ENCODE results near the gene XK. TPM values are rescaled to one million over a fixed set of nuclear protein-coding genes. Genes with fewer than 3 reads are reported as not detected.

Gene XK, protein sequence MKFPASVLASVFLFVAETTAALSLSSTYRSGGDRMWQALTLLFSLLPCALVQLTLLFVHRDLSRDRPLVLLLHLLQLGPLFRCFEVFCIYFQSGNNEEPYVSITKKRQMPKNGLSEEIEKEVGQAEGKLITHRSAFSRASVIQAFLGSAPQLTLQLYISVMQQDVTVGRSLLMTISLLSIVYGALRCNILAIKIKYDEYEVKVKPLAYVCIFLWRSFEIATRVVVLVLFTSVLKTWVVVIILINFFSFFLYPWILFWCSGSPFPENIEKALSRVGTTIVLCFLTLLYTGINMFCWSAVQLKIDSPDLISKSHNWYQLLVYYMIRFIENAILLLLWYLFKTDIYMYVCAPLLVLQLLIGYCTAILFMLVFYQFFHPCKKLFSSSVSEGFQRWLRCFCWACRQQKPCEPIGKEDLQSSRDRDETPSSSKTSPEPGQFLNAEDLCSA
- 0.26 and 0.51 TPM in 2 replicates for total RNA-seq

DNA sequence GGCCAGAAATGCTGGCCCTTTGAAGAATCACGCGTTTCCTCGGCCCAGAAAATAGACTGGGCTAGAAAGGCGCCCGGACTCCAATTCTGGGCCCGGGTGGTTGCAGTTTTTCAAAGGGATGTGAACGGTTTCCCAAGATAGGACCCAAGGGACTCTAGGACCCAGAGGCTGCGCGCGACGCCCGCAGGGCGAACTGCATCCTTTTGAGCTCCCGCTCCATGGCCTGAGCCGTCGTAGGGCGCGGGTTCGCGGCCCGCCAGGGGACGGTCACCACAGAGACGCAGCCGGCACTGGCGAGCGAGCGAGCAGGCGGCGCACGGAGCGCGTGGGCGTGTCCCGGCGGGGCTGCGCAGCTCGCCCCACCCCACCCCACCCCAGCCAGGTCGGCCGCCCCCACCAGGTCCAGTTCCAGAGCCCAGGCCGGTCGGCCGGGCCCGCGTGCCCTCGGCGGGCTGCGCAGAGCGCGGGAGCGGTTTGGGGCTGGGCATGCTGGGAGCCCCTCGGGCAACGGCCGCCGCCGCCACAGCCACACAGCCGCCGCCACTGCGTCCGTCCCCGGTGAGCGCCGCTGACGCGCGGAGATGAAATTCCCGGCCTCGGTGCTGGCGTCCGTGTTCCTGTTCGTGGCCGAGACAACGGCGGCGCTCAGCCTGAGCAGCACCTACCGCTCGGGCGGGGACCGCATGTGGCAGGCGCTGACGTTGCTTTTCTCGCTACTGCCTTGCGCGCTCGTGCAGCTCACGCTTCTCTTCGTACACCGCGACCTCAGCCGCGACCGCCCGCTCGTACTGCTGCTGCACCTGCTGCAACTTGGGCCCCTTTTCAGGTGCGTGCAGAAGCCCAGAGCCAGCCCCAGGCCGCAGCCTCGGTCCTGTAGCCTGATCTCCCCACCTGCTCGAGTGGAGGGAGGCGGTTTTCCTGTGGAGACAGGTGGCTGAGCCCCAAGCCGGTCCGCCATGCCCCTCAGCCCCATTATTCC, at the start of gene XK:
TSS of gene XK (plus strand) at position 411 of the 979 bp plus-strand sequence. CDS start at position 582, 171 bp downstream.
- Histone ChIP-seq H3K4me3 (ENCODE audit: low read depth, low read length) (peak within 1 kb of the TSS; percentile 41), H3K27me3 (ENCODE audit: control insufficient read depth, insufficient read depth, low read length) (no peaks in the 10 kb centered on the region), H3K36me3 (ENCODE audit: control insufficient read depth, insufficient read depth, low read length) (no peaks in the 10 kb centered on the region)
- TF ChIP-seq, protein P1, sequence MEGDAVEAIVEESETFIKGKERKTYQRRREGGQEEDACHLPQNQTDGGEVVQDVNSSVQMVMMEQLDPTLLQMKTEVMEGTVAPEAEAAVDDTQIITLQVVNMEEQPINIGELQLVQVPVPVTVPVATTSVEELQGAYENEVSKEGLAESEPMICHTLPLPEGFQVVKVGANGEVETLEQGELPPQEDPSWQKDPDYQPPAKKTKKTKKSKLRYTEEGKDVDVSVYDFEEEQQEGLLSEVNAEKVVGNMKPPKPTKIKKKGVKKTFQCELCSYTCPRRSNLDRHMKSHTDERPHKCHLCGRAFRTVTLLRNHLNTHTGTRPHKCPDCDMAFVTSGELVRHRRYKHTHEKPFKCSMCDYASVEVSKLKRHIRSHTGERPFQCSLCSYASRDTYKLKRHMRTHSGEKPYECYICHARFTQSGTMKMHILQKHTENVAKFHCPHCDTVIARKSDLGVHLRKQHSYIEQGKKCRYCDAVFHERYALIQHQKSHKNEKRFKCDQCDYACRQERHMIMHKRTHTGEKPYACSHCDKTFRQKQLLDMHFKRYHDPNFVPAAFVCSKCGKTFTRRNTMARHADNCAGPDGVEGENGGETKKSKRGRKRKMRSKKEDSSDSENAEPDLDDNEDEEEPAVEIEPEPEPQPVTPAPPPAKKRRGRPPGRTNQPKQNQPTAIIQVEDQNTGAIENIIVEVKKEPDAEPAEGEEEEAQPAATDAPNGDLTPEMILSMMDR (IDR thresholded peaks at IDR 0.05; ENCODE audit: insufficient read depth, low read length, severe bottlenecking) = no peak
- FAIRE-seq (no peak), DNase-seq (ENCODE audit: low read depth) (peak; percentile 8)

DNA sequence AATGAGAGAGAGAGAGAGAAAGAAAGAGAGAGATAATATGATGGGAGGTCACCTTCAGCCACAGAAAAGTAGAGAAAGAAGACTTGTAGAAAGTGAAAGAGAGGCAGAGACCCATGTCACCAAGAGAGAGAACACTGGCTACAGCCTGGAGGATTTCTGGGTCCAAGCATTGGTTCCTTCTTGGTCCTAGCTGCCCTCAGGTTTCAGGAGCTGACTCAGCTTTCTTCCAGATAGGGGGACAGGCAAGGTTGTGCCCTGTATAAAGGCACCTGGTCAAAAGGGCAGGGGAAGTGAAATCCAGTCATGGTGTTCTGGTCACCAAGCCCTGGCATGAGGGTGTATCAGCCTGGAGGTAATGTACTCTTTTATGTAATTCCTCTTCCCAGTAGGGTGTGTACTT, 47.5 kb upstream of the XK start:
- TF ChIP-seq, protein P1 (IDR thresholded peaks at IDR 0.05; ENCODE audit: insufficient read depth, low read length, severe bottlenecking) = no peak

DNA sequence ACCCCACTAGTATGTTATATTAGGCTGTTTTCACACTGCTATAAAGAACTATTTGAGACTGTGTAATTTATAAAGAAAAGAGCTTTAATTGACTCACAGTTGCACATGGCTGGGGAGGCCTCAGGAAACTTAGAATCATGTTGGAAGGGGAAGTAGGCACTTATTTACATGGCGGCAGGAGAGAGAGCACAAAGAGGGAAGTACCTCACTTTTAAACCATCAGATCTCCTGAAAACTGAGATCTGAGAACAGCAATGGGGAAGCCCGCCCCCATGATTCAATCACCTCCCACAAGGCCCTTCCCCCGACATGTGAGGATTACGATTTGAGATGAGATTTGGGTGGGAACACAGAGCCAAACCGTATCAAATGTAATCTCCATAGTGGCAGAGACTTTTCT, 45.4 kb upstream of the XK start:
- TF ChIP-seq, protein P1 (IDR thresholded peaks at IDR 0.05; ENCODE audit: insufficient read depth, low read length, severe bottlenecking) = no peak
- no peak for DNase-seq (ENCODE audit: low read depth)

More for the DNA sequence above, 47.5 kb upstream of the XK start:
- Histone ChIP-seq H3K27me3 (ENCODE audit: control insufficient read depth, insufficient read depth, low read length) (no peaks in the 10 kb centered on the region), H3K36me3 (ENCODE audit: control insufficient read depth, insufficient read depth, low read length) (no peaks in the 10 kb centered on the region), H3K4me3 (ENCODE audit: low read depth, low read length) (no peak overlapping the region)
- no peak for DNase-seq (ENCODE audit: low read depth)
- no peak for FAIRE-seq

DNA sequence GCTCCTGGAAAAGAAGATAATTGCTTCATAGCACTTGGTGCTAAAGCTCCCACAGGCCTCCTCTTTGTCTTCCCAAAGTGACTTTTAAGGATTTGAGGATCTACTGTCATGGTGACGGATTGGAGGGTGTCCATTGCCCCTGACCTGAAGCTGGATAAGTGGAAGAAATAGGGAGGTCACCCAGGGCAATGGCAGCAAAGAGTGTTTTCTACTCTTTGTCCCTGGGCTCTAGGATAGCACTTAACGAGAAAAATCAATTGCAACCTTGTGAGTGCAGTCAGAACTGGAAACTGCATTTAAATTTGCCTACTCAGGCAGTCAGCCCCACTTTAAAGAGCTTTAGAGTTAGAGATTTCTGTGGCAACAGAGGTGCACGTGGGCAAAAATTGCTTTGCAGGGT, 43.7 kb upstream of the XK start:
- Histone ChIP-seq H3K4me3 (ENCODE audit: low read depth, low read length) (no peak overlapping the region), H3K36me3 (ENCODE audit: control insufficient read depth, insufficient read depth, low read length) (no peaks in the 10 kb centered on the region), H3K27me3 (ENCODE audit: control insufficient read depth, insufficient read depth, low read length) (no peaks in the 10 kb centered on the region)
- DNase-seq (ENCODE audit: low read depth) (no peak), FAIRE-seq (no peak)
- TF ChIP-seq, protein P1 (IDR thresholded peaks at IDR 0.05; ENCODE audit: insufficient read depth, low read length, severe bottlenecking) = no peak

More for the DNA sequence above, 45.4 kb upstream of the XK start:
- no peaks in the 10 kb centered on the region for H3K27me3 ChIP-seq (ENCODE audit: control insufficient read depth, insufficient read depth, low read length)
- H3K36me3 ChIP-seq (ENCODE audit: control insufficient read depth, insufficient read depth, low read length) = no peaks in the 10 kb centered on the region
- FAIRE-seq = no peak
- H3K4me3 ChIP-seq (ENCODE audit: low read depth, low read length) = no peak overlapping the region

DNA sequence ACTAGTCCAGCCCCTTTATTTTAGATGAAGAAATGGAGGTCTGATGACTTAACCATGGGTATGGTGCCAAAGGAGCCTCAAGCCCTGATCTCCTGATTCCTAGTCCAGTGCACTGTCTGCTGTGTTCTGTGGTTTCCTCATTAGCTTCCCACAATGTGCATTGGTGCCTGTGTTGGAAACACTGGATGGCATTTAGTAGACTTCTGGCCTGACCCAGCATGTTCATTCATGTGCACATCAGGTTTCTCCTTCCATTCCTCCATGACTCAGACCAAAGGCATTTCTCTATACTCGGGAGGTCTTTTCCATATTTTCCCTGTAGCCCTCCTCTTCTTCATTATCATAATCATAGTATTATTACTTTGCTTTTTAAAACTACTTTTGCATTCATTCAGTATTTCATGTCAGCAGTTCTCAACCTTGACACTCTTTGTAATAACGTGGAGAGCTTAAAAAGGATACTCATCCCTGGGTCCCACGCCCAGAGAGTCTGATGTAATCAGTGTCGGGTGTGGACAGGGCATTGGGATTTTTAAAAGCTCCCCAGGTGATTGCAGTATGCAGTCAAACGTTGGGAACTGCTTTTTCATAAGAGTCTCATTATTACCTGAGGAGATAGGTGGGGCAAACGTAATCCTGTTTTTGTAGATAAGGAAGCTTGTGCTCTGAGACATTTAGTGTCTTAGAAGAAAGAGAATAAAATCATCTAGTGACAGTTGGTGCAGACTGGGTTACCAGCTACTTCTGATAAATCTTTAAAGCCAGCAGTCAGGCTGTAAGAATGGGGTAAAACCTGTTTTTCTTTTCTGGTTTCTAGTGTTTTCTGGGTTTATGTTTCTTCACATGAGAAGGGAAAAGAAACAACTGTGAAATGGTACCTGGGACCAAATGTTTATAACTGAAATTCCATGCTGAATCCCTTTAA, 40.9 kb upstream of the XK start:
- TF ChIP-seq, protein P1 (IDR thresholded peaks at IDR 0.05; ENCODE audit: insufficient read depth, low read length, severe bottlenecking) = no peak
- FAIRE-seq (no peak), DNase-seq (ENCODE audit: low read depth) (peak; percentile 91)
- H3K4me3 ChIP-seq (ENCODE audit: low read depth, low read length) = no peak overlapping the region
- no peaks in the 10 kb centered on the region for H3K27me3 ChIP-seq (ENCODE audit: control insufficient read depth, insufficient read depth, low read length)
- no peaks in the 10 kb centered on the region for H3K36me3 ChIP-seq (ENCODE audit: control insufficient read depth, insufficient read depth, low read length)

All from bronchial epithelial cell (primary cell).